ENCODE data around the gene FBXO47. TPM values are rescaled to one million over a fixed set of nuclear protein-coding genes. Genes with fewer than 3 reads are reported as not detected.

Gene FBXO47
- total and polyA plus RNA-seq, 9 of the 15 experiments (the other 6 are each of a cell fraction or from before 2014, with no cell fraction given): not detected

- TF ChIP-seq SMAD4 (CRISPR knock-in tag; conservative IDR thresholded peaks at IDR 0.05): peak; percentile 94
- TF ChIP-seq CREM (IDR thresholded peaks at IDR 0.05; ENCODE audit: low read depth): 0 out of 2 replicates have a peak, but pooled peaks have one; percentile 32
- 0 out of 4 replicates have a peak, but pooled peaks of 1 of the 2 experiments have one; percentile 39 for TF ChIP-seq MNT (conservative IDR thresholded peaks at IDR 0.05)
- peak in 1 of 2 experiments; percentile 63; a peak in 1 of 4 replicates for TF ChIP-seq TBL1XR1 (IDR thresholded peaks at IDR 0.05; ENCODE audit: low read length in 2 of 2)
- TF ChIP-seq PKNOX1 (IDR thresholded peaks at IDR 0.05): peak; percentile 87
- peak; percentile 88 for TF ChIP-seq ARID1B (IDR thresholded peaks at IDR 0.05)
- peak; percentile 85 for TF ChIP-seq SMARCE1 (IDR thresholded peaks at IDR 0.05)
- peak; percentile 49; the same call in 1 of the 2 replicates for TF ChIP-seq ZNF395 (CRISPR knock-in tag; IDR thresholded peaks at IDR 0.05)
- peak in 1 of 2 experiments; percentile 74; a peak in 2 of 4 replicates for TF ChIP-seq HDAC1 (IDR thresholded peaks at IDR 0.05)
- TF ChIP-seq CBFA2T2 (conservative IDR thresholded peaks at IDR 0.05): peak; percentile 71
- TF ChIP-seq GATA2 (CRISPR knock-in tag; IDR thresholded peaks at IDR 0.05): 0 out of 2 replicates have a peak, but pooled peaks have one; percentile 32
- TF ChIP-seq TFAP4 (CRISPR knock-in tag; IDR thresholded peaks at IDR 0.05; ENCODE audit: borderline replicate concordance): no peak
- no peak for TF ChIP-seq CCNT2 (IDR thresholded peaks at IDR 0.05; ENCODE audit: borderline replicate concordance, extremely low read depth, insufficient read length, low read depth, low read length)
- TF ChIP-seq SMARCC2 (IDR thresholded peaks at IDR 0.05; ENCODE audit: low read depth): peak; percentile 43; the same call in 1 of the 2 replicates
- peak; percentile 81 for TF ChIP-seq TCF3 (CRISPR knock-in tag; IDR thresholded peaks at IDR 0.05)
- TF ChIP-seq MEIS2 (IDR thresholded peaks at IDR 0.05; ENCODE audit: partially characterized antibody): peak; percentile 95
- peak; percentile 72 for TF ChIP-seq HDAC3 (IDR thresholded peaks at IDR 0.05; ENCODE audit: borderline replicate concordance, partially characterized antibody)
- TF ChIP-seq PHTF2 (CRISPR knock-in tag; IDR thresholded peaks at IDR 0.05): no peak
Measured at GRCh38 chr17:38926293-38927070, 40.7 kb downstream of the FBXO47 start (continued).

All from K562 (cell line).